GM19239 (cell line): ENCODE data around the gene MEG3.

Experiments
- DNase-seq: peaks from one replicate; pipeline ENCODE4 v3.0.0; 2011; ENCODE audit warnings: low spot score; ENCODE audit not compliant: insufficient read length
- FAIRE-seq: peaks from 2 replicates; lab custom pipeline; 2011; peaks lifted over from hg19 to GRCh38; lab: Jason Lieb, UNC

The MEG3 gene

DNA sequence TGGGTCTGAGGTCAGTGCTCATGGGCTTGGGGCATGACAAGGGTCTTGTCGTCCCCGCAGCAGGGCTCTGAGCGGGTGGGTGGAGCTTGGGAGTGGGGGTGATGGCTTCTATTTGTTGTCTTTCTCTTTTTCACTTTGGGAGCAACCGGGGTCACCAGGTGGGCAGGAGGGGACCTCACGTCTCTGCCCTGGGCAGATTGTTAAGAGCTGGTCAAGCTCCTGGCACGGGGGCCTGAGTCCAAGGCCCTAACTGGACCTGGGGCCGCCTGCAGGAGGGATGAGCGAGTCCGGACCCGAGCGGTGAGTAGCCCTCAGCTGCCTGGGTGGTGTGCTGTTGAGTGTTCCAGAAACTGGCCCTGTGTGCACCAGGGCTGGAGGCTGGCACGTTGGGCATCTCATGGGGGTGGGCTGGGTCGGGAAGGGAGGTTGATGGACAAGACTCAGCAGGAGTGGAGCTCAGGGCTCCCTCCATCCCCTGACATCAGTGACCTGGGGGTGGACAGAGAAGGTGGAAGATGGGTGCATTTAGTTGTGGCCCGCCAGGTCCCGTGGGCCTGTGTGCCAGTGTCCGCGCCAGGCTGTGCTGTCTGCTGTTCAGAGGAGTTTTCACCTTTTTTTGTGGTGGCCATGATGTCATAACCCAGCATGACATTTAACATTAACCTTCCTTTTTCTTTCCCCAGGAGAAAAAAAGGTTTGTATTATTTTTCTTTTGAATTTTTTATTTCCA is 50.1 kb downstream of the MEG3 start:
- no peak for DNase-seq
- no peak for FAIRE-seq

GRCh38 chr14:100878271-100879146 is 52.6 kb downstream of the MEG3 start:
- FAIRE-seq (no peak), DNase-seq (no peak)

GRCh38 chr14:100879194-100879593 is 53.3 kb downstream of the MEG3 start:
- FAIRE-seq, result no peak

GRCh38 chr14:100879782-100880181 is 53.9 kb downstream of the MEG3 start:
- DNase-seq, result no peak
- no peak for FAIRE-seq

More at GRCh38 chr14:100879194-100879593, 53.3 kb downstream of the MEG3 start:
- no peak for DNase-seq

- DNase-seq, result no peak
- FAIRE-seq, result no peak
Observed at GRCh38 chr14:100880271-100881101, 54.6 kb downstream of the MEG3 start.

DNA sequence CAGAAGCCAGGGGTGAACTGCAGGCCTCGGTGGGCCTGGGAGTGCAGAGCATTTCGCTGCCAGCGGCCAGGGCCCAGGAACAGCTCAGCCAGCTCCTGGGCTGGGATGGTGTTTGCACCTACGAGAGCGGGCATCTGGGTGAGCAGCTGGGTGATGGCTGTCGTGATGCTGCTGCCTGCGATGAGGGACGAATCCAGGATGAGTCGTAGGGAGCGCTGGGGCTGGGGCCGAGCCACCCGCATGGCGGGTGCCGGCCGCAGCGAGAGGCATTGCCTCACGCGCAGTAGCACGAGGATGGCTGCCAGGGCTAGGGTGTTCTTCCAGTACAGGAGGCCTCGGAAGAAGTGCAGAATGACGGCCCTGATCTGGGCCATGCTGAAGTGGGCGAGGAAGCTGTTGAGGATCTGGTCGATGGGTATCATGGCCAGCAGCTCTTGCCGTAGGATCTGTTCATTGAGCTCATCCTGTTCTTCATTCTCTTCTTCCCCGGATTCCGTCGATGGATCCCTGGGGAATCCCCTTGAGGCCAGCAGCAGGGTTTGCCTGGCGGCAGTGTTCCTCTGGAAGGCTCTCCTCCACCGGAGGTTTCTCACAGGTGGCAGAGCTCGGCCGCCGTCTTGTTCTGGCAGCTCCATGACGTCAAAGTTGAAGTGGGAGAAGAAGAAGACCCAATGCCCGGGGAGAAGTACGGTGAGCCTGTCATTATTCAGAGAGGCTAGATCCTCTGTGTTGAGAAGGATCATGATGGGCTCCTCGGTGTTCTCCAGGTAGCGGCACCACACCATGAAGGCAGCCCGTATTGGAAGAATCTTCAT is 55.5 kb downstream of the MEG3 start:
- DNase-seq, result no peak
- FAIRE-seq, result no peak

DNA sequence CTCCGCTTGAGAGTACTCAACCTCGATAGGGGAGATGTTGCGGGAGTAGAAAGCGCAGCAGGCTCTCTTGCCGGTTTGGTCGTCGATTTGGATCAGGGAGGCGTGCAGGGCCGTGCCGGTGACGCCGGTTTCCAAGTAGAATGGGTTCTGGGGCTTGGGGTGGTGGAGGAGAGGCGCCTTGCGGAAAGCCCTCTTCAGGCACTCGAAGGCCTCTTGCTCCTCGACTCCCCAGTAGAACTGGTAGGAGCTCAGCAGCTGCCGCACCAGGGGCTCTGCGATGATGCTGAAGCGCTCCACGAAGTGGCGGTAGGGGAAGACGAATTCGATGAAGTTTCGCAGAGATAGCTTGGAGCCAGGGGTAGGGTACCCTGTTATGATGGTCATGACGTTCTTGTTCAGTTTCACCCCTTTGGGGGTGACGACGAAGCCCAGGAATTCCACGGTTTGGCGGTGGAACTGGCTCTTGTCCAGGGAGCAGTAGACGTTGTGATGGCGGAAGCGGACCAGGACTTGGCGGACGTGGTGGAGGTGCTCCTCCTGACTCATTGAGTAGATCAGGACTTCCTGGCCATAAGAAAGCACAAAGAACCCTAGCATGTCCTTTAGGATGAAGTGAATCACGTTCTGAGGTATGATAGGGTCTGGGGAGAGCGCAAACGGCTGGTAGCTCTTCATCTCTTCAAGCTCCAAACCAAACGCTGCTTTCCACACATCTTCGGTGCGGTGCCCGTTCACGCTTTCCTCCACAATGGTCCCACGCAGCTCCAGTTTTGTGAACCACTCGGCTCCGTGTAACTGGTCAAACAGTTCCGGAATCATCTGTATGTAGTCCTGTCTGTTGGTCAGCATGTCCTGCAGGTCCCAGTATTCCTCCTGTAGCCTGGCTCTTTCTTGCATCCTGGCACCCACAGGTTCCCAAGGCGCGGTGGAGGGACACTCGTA is 56.4 kb downstream of the MEG3 start:
- FAIRE-seq (no peak), DNase-seq (no peak)

DNA sequence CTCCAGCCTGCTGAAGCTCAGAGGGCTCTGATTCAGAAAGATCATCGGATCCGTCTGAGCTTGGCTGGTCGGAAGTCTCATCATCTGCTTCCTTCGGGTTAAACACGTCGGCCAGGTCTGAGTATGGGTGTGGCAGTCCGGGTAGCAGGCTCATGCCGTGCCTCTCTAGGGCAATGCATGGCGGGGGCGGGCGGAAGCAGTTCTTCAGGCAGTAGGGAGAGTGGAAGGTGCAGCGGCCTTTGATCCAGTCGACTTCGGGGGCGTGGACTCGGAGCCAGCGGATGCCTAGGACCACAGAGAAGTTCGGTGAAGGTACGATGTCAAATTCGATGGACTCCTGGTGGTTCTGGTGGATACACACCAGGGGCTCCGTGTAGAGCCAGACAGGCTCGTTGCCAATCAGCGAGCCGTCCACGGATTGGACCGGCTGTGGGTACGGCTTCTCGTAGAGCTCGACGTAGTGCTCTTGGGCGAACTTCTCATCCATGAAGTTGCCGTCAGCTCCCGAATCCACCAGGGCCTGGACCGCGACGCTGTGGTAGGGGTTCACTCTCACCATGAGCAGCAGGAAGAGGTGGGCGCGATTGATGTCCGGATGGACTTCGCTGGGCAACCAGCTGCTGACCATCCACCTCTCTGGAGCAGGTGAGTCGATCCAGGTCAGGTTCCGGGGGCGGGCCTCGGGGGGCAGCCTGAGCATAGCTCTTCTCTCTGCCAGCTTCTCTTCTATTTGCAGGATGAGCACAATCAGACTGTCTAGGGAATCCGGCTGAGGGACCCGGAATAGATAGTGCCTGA is 57.3 kb downstream of the MEG3 start:
- DNase-seq, result no peak
- FAIRE-seq, result no peak

- DNase-seq, result no peak
- FAIRE-seq, result no peak
Observed at GRCh38 chr14:100883789-100884101, 57.8 kb downstream of the MEG3 start.

- no peak for DNase-seq
- no peak for FAIRE-seq
Observed at GRCh38 chr14:100884456-100884855, 58.5 kb downstream of the MEG3 start.

GRCh38 chr14:100885196-100885595 is 59.3 kb downstream of the MEG3 start:
- DNase-seq (no peak), FAIRE-seq (no peak)

- FAIRE-seq, result no peak
- DNase-seq, result no peak
Observed at GRCh38 chr14:100885617-100886016, 59.7 kb downstream of the MEG3 start.

DNA sequence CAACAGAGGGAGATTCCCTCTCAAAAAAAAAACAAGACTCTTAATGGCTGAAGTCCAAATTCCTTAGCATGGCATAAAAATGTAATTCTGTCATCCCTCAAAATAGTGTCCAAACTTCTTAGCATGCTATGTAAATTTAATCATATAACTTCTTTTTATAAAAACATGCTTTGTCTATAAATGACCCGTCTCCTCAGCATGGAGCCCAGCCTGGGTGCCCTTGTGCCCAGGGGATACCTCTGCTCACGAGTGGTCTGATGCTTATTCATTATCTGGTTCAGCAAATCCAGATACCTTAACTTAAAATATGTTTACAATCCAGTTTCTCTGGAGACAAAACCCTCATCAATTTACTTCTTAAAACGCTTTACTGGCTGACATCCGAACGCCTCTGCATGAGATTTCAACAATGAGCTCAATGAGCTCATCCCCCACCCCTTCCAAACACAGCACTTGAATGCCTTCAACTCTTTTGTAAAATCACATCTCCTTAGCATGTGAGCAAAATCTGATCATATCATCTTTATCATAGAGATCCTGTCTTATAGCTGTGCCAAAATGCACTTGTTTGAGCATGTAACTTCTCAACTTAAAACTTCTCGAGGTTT is 61.9 kb downstream of the MEG3 start:
- DNase-seq (no peak), FAIRE-seq (no peak)

- DNase-seq (no peak), FAIRE-seq (no peak)
Observed at GRCh38 chr14:100888789-100889315, 62.9 kb downstream of the MEG3 start.

- FAIRE-seq (no peak), DNase-seq (no peak)
Observed at GRCh38 chr14:100889641-100890040, 63.7 kb downstream of the MEG3 start.

DNA sequence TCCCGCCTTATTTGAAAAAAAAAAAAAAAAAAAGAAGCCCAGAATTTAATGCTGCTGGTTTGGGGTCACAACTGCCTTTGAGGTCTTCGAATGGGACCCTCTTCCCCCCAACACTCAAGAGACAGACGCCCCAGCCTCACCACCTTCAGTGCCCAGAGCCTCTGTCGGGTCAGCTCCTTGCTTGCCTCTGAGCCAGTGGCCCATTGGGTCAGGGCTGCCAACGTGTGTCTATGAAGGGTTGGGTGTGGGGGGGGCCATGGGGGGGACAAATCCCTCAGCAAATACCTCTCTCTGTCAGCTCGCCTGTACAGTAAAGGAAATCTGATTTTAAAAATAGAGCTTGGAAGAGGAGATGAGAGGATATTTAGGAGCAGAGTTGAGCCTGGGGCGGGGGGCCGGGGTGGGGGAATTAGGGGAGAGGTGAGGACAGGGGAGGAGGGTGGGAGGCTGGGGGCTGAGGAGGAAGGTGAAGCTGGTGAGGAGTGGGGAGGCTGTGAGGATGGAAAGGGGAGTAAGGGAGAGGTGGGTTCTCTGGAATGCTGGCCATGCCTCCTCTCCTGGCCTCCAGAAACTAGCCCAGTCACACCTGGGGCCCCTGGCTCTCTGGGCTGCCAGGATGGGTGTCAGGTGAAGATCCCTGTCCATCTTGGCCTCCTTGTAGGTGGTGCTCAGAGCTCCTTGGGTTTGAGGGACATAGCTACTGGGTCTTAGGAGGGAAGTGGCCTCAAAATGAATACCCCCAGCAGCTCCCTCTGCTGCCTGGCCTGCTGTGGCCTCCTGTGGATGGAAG is 64.3 kb downstream of the MEG3 start:
- FAIRE-seq (no peak), DNase-seq (no peak)

- FAIRE-seq (no peak), DNase-seq (no peak)
Observed at GRCh38 chr14:100891051-100891450, 65.1 kb downstream of the MEG3 start.
